ENCODE data around the gene DIP2B.
A peak's percentile ranks its signal among the peaks of the same experiment; 100 is the strongest.
"Not testable (repeated sequence)": the region's sequence is repeated elsewhere in the genome, so short reads cannot be mapped to it uniquely, and the experiment has no call there.

DIP2B gene

GRCh38 chr12:50504798-50505674 lies at the start of gene DIP2B:
Gene DIP2B (plus strand): TSS chr12:50504985. CDS start chr12:50505141, 156 bp downstream.
- peak; percentile 84 for DNase-seq (ENCODE audit: low read depth)

- no peak for DNase-seq (ENCODE audit: low read depth)
These were observed 46.2 kb upstream of the DIP2B start for GRCh38 chr12:50458606-50459005.

GRCh38 chr12:50467439-50467838 lies 37.3 kb upstream of the DIP2B start:
- DNase-seq (ENCODE audit: low read depth), result no peak

GRCh38 chr12:50477241-50477832 lies 27.4 kb upstream of the DIP2B start:
- no peak for DNase-seq (ENCODE audit: low read depth)

GRCh38 chr12:50482571-50482970 lies 22.2 kb upstream of the DIP2B start:
- DNase-seq (ENCODE audit: low read depth), result no peak

- DNase-seq (ENCODE audit: low read depth), result no peak
These were observed 21.3 kb upstream of the DIP2B start for GRCh38 chr12:50483488-50483887.

GRCh38 chr12:50488801-50489200 lies 16.0 kb upstream of the DIP2B start:
- no peak for DNase-seq (ENCODE audit: low read depth)

- not testable (repeated sequence) for DNase-seq (ENCODE audit: low read depth)
These were observed 6.7 kb upstream of the DIP2B start for GRCh38 chr12:50498119-50498518.

GRCh38 chr12:50505675-50506530 lies 1.1 kb downstream of the DIP2B start:
- DNase-seq (ENCODE audit: low read depth), result no peak

GRCh38 chr12:50506753-50507473 lies 2.1 kb downstream of the DIP2B start:
- no peak for DNase-seq (ENCODE audit: low read depth)

GRCh38 chr12:50507474-50507838 lies 2.7 kb downstream of the DIP2B start:
- no peak for DNase-seq (ENCODE audit: low read depth)

- no peak for DNase-seq (ENCODE audit: low read depth)
These were observed 3.1 kb downstream of the DIP2B start for GRCh38 chr12:50507930-50508329.

GRCh38 chr12:50508414-50508813 lies 3.6 kb downstream of the DIP2B start:
- no peak for DNase-seq (ENCODE audit: low read depth)

- DNase-seq (ENCODE audit: low read depth), result no peak
These were observed 4.3 kb downstream of the DIP2B start for GRCh38 chr12:50508970-50509663.

- DNase-seq (ENCODE audit: low read depth), result no peak
These were observed 9.9 kb downstream of the DIP2B start for GRCh38 chr12:50514526-50515276.

- DNase-seq (ENCODE audit: low read depth), result no peak
These were observed 10.8 kb downstream of the DIP2B start for GRCh38 chr12:50515587-50515986.

GRCh38 chr12:50517421-50518048 lies 12.8 kb downstream of the DIP2B start:
- no peak for DNase-seq (ENCODE audit: low read depth)

- no peak for DNase-seq (ENCODE audit: low read depth)
These were observed 13.3 kb downstream of the DIP2B start for GRCh38 chr12:50518090-50518489.

- no peak for DNase-seq (ENCODE audit: low read depth)
These were observed 14.6 kb downstream of the DIP2B start for GRCh38 chr12:50519353-50519752.

Data from fibroblast of the conjunctiva (primary cell).